Spleen (tissue), 7 donors: ENCODE data around the gene ECEL1.
"Not testable (repeated sequence)": the region's sequence is repeated elsewhere in the genome, so short reads cannot be mapped to it uniquely, and the experiment has no call there.

Experiments used
- CTCF ChIP-seq, 11 experiments: fragments of 200-600 bp in 7 of 11; fragments of 450-650 bp in 4 of 11; sonication (generic) in 4 of 11; IDR thresholded peaks in 8 of 11; conservative IDR thresholded peaks in 3 of 11; 1 replicate in 7 of 11; 2 replicates in 4 of 11; pipeline versions ENCODE4 v1.4.0 to v1.8.0; 2016 to 2021; ENCODE audit warnings: antibody characterized with exemption in 11 of 11, inconsistent platforms in 4 of 11, mild to moderate bottlenecking in 1 of 11
- POLR2AphosphoS5 ChIP-seq, 3 donors: sonication (generic); formaldehyde crosslinking; IDR thresholded peaks; one replicate each; pipeline ENCODE4 v1.5.1; 2017; ENCODE audit warnings: antibody characterized with exemption in 3 of 3
- donor health status: DM: no; HTN: no; CAD: no; lungs with moderate emphysema.
- donor health status: DM: no; HTN: no; CAD: no.
- donor health status: DM: no; HTN: no; CAD: no.

- TF ChIP-seq CTCF (IDR thresholded peaks at IDR 0.05 in 8 of 11, conservative IDR thresholded peaks at IDR 0.05 in 3 of 11); POLR2AphosphoS5 (IDR thresholded peaks at IDR 0.05): not testable (repeated sequence)
Observed at GRCh38 chr2:232441922-232442321, 45.7 kb downstream of the ECEL1 start.
